NCI-H2196 treated with DMSO at 0.1 percent for 48 hours (cell line): ENCODE measurements around the gene KLHL21.
A peak's percentile ranks its signal among the peaks of the same experiment; 100 is the strongest.
"Not testable (repeated sequence)": the region's sequence is repeated elsewhere in the genome, so short reads cannot be mapped to it uniquely, and the experiment has no call there.

Experiments
- DNase-seq: peaks from one replicate; lab custom pipeline; 2025; ENCODE audit not compliant: unreplicated experiment; lab: John Stamatoyannopoulos, UW

Gene KLHL21

GRCh38 chr1:6602669-6603237 lies at the start of gene KLHL21:
KLHL21 (minus strand) TSS chr1:6602869; CDS start chr1:6602817, 52 bp downstream.
- peak; percentile 80 for DNase-seq

- DNase-seq, result no peak
Measured at GRCh38 chr1:6651909-6652308, 49.2 kb upstream of the KLHL21 start.

- DNase-seq, result no peak
Measured at GRCh38 chr1:6648556-6648955, 45.9 kb upstream of the KLHL21 start.

GRCh38 chr1:6646499-6647148 lies 44.0 kb upstream of the KLHL21 start:
- peak; percentile 43 for DNase-seq

GRCh38 chr1:6645018-6645417 lies 42.3 kb upstream of the KLHL21 start:
- no peak for DNase-seq

GRCh38 chr1:6640867-6641266 lies 38.2 kb upstream of the KLHL21 start:
- DNase-seq, result not testable (repeated sequence)

GRCh38 chr1:6638226-6638625 lies 35.6 kb upstream of the KLHL21 start:
- no peak for DNase-seq

GRCh38 chr1:6637770-6638169 lies 35.1 kb upstream of the KLHL21 start:
- no peak for DNase-seq

- DNase-seq, result not testable (repeated sequence)
Measured at GRCh38 chr1:6636778-6637177, 34.1 kb upstream of the KLHL21 start.

- no peak for DNase-seq
Measured at GRCh38 chr1:6635910-6636760, 33.5 kb upstream of the KLHL21 start.

- DNase-seq, result no peak
Measured at GRCh38 chr1:6635161-6635909, 32.7 kb upstream of the KLHL21 start.

- no peak for DNase-seq
Measured at GRCh38 chr1:6634371-6635052, 31.8 kb upstream of the KLHL21 start.

GRCh38 chr1:6632588-6633514 lies 30.2 kb upstream of the KLHL21 start:
- DNase-seq, result no peak

GRCh38 chr1:6631058-6631457 lies 28.4 kb upstream of the KLHL21 start:
- DNase-seq, result no peak

GRCh38 chr1:6630027-6630426 lies 27.4 kb upstream of the KLHL21 start:
- no peak for DNase-seq

GRCh38 chr1:6628971-6629479 lies 26.4 kb upstream of the KLHL21 start:
- no peak for DNase-seq

GRCh38 chr1:6627841-6628545 lies 25.3 kb upstream of the KLHL21 start:
- DNase-seq, result no peak

GRCh38 chr1:6627031-6627430 lies 24.4 kb upstream of the KLHL21 start:
- DNase-seq, result no peak
